WTC11 (cell line): ENCODE results near the gene INTS2.

Experiments used
- ATF1 ChIP-seq: sonication (generic); formaldehyde crosslinking; IDR thresholded peaks from 2 replicates; pipeline ENCODE4 v1.8.1; 2023; ENCODE audit warnings: mild to moderate bottlenecking, moderate library complexity, missing genetic modification reagents
- CREB1 ChIP-seq: sonication (generic); formaldehyde crosslinking; IDR thresholded peaks from 2 replicates; pipeline ENCODE4 v1.8.0; 2023; ENCODE audit warnings: mild to moderate bottlenecking, missing genetic modification reagents
- GRHL2 ChIP-seq: fragments of 250-450 bp; sonication (Bioruptor Pico); IDR thresholded peaks from 2 replicates; pipeline ENCODE4 v1.8.0; 2022; ENCODE audit warnings: mild to moderate bottlenecking, moderate library complexity; ENCODE audit not compliant: insufficient replicate concordance, severe bottlenecking
- IRF2 ChIP-seq: sonication (generic); formaldehyde crosslinking; IDR thresholded peaks from 2 replicates; pipeline ENCODE4 v1.8.0; 2022; ENCODE audit warnings: low read depth, missing genetic modification reagents, borderline replicate concordance
- NR3C1 ChIP-seq: sonication (generic); formaldehyde crosslinking; conservative IDR thresholded peaks from 2 replicates; pipeline ENCODE4 v1.8.1; 2023; ENCODE audit warnings: low read depth, mild to moderate bottlenecking, missing genetic modification reagents
- ZNF138 ChIP-seq: sonication (generic); formaldehyde crosslinking; conservative IDR thresholded peaks from 2 replicates; pipeline ENCODE4 v1.8.1; 2022; ENCODE audit warnings: mild to moderate bottlenecking, moderate library complexity, missing genetic modification reagents
- ZNF263 ChIP-seq: sonication (generic); formaldehyde crosslinking; IDR thresholded peaks from 2 replicates; pipeline ENCODE4 v1.8.1; 2022; ENCODE audit warnings: low read depth, mild to moderate bottlenecking, moderate library complexity, missing genetic modification reagents
- ZNF416 ChIP-seq: fragments of 250-450 bp; sonication (Bioruptor Pico); IDR thresholded peaks from 2 replicates; pipeline ENCODE4 v1.9.0; 2021; ENCODE audit warnings: mild to moderate bottlenecking, inconsistent platforms
- TF ChIP-seq, protein P1 (sequence below): fragments of 200-600 bp; IDR thresholded peaks from 2 replicates; pipeline ENCODE4 v1.8.0; 2022; ENCODE audit warnings: antibody characterized with exemption
- TF ChIP-seq, protein P2 (sequence below): sonication (generic); formaldehyde crosslinking; IDR thresholded peaks from 2 replicates; pipeline ENCODE4 v1.8.1; 2022; ENCODE audit warnings: missing genetic modification reagents, borderline replicate concordance
- TF ChIP-seq, protein P3 (sequence below): sonication (generic); formaldehyde crosslinking; IDR thresholded peaks from 2 replicates; pipeline ENCODE4 v1.8.1; 2023; ENCODE audit warnings: mild to moderate bottlenecking, missing genetic modification reagents, borderline replicate concordance
- TF ChIP-seq, protein P4 (sequence below): sonication (generic); formaldehyde crosslinking; IDR thresholded peaks from 2 replicates; pipeline ENCODE4 v1.8.1; 2023; ENCODE audit warnings: mild to moderate bottlenecking, missing genetic modification reagents
- TF ChIP-seq, protein P5 (sequence below): sonication (generic); formaldehyde crosslinking; conservative IDR thresholded peaks from 2 replicates; pipeline ENCODE4 v1.8.1; 2022; ENCODE audit warnings: mild to moderate bottlenecking, missing genetic modification reagents

DNA sequence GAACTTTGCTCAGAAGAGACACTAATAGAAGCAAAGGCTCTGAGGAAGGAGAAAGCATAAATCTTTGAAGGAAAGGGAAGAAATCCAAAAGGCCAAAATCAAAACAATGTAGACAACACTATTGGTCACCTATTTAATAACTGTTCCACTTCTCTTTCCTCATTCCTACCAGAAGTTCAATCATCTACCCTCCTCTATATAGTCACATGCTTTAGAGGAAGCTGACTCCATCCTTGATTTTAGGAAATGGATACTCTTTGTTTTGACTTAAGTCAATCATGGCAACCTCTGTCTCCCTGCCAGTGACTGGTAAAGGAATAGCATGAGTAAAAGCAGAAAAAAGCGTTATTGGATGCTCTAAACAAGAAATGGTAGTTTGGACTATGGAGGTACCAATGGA, 71.7 kb downstream of the INTS2 start:
- TF ChIP-seq ATF1 = no peak
- TF ChIP-seq, protein P1, sequence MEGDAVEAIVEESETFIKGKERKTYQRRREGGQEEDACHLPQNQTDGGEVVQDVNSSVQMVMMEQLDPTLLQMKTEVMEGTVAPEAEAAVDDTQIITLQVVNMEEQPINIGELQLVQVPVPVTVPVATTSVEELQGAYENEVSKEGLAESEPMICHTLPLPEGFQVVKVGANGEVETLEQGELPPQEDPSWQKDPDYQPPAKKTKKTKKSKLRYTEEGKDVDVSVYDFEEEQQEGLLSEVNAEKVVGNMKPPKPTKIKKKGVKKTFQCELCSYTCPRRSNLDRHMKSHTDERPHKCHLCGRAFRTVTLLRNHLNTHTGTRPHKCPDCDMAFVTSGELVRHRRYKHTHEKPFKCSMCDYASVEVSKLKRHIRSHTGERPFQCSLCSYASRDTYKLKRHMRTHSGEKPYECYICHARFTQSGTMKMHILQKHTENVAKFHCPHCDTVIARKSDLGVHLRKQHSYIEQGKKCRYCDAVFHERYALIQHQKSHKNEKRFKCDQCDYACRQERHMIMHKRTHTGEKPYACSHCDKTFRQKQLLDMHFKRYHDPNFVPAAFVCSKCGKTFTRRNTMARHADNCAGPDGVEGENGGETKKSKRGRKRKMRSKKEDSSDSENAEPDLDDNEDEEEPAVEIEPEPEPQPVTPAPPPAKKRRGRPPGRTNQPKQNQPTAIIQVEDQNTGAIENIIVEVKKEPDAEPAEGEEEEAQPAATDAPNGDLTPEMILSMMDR = no peak
- TF ChIP-seq, protein P2, sequence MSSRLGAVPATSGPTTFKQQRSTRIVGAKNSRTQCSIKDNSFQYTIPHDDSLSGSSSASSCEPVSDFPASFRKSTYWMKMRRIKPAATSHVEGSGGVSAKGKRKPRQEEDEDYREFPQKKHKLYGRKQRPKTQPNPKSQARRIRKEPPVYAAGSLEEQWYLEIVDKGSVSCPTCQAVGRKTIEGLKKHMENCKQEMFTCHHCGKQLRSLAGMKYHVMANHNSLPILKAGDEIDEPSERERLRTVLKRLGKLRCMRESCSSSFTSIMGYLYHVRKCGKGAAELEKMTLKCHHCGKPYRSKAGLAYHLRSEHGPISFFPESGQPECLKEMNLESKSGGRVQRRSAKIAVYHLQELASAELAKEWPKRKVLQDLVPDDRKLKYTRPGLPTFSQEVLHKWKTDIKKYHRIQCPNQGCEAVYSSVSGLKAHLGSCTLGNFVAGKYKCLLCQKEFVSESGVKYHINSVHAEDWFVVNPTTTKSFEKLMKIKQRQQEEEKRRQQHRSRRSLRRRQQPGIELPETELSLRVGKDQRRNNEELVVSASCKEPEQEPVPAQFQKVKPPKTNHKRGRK (CRISPR knock-in tag) = no peak
- no peak for TF ChIP-seq ZNF263 (CRISPR knock-in tag)
- TF ChIP-seq ZNF416 (CRISPR knock-in tag) = no peak
- no peak for TF ChIP-seq GRHL2 (CRISPR knock-in tag)
- no peak for TF ChIP-seq ZNF138 (CRISPR knock-in tag)
- TF ChIP-seq, protein P3, sequence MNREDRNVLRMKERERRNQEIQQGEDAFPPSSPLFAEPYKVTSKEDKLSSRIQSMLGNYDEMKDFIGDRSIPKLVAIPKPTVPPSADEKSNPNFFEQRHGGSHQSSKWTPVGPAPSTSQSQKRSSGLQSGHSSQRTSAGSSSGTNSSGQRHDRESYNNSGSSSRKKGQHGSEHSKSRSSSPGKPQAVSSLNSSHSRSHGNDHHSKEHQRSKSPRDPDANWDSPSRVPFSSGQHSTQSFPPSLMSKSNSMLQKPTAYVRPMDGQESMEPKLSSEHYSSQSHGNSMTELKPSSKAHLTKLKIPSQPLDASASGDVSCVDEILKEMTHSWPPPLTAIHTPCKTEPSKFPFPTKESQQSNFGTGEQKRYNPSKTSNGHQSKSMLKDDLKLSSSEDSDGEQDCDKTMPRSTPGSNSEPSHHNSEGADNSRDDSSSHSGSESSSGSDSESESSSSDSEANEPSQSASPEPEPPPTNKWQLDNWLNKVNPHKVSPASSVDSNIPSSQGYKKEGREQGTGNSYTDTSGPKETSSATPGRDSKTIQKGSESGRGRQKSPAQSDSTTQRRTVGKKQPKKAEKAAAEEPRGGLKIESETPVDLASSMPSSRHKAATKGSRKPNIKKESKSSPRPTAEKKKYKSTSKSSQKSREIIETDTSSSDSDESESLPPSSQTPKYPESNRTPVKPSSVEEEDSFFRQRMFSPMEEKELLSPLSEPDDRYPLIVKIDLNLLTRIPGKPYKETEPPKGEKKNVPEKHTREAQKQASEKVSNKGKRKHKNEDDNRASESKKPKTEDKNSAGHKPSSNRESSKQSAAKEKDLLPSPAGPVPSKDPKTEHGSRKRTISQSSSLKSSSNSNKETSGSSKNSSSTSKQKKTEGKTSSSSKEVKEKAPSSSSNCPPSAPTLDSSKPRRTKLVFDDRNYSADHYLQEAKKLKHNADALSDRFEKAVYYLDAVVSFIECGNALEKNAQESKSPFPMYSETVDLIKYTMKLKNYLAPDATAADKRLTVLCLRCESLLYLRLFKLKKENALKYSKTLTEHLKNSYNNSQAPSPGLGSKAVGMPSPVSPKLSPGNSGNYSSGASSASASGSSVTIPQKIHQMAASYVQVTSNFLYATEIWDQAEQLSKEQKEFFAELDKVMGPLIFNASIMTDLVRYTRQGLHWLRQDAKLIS (CRISPR knock-in tag) = no peak
- TF ChIP-seq CREB1 (CRISPR knock-in tag) = no peak
- TF ChIP-seq, protein P4, sequence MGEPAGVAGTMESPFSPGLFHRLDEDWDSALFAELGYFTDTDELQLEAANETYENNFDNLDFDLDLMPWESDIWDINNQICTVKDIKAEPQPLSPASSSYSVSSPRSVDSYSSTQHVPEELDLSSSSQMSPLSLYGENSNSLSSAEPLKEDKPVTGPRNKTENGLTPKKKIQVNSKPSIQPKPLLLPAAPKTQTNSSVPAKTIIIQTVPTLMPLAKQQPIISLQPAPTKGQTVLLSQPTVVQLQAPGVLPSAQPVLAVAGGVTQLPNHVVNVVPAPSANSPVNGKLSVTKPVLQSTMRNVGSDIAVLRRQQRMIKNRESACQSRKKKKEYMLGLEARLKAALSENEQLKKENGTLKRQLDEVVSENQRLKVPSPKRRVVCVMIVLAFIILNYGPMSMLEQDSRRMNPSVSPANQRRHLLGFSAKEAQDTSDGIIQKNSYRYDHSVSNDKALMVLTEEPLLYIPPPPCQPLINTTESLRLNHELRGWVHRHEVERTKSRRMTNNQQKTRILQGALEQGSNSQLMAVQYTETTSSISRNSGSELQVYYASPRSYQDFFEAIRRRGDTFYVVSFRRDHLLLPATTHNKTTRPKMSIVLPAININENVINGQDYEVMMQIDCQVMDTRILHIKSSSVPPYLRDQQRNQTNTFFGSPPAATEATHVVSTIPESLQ (CRISPR knock-in tag) = no peak
- TF ChIP-seq, protein P5, sequence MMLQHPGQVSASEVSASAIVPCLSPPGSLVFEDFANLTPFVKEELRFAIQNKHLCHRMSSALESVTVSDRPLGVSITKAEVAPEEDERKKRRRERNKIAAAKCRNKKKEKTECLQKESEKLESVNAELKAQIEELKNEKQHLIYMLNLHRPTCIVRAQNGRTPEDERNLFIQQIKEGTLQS = no peak
- TF ChIP-seq IRF2 = no peak
- no peak for TF ChIP-seq NR3C1
